H9 (cell line): ENCODE measurements around the gene SNRNP40. TPM values are rescaled to one million over a fixed set of nuclear protein-coding genes. Genes with fewer than 3 reads are reported as not detected.

ENCODE experiments used
- DNase-seq: peaks from one replicate; pipeline ENCODE4 v3.0.0-alpha.2; 2017
- H2AFZ ChIP-seq: one replicate; pipeline ENCODE4 v1.6.1; 2013; ENCODE audit warnings: mild to moderate bottlenecking, low read length, control low read depth, moderate library complexity
- H2AK5ac ChIP-seq: 2 replicates; pipeline ENCODE4 v1.6.1; 2013; ENCODE audit warnings: low read length, control low read depth, mixed read lengths; ENCODE audit not compliant: insufficient read length
- H2BK120ac ChIP-seq: one replicate; pipeline ENCODE4 v1.6.1; 2013; ENCODE audit warnings: low read depth, mild to moderate bottlenecking, low read length, control low read depth, inconsistent platforms; ENCODE audit not compliant: poor library complexity, severe bottlenecking
- H2BK12ac ChIP-seq: 2 replicates; pipeline ENCODE4 v1.6.1; 2013; ENCODE audit warnings: low read length, control low read depth, mixed read lengths, low read depth; ENCODE audit not compliant: insufficient read length
- H2BK15ac ChIP-seq: 2 replicates; pipeline ENCODE4 v1.6.1; 2013; ENCODE audit warnings: low read depth, low read length, control low read depth
- H2BK20ac ChIP-seq: one replicate; pipeline ENCODE4 v1.6.1; 2013; ENCODE audit warnings: low read depth, mild to moderate bottlenecking, low read length, control low read depth, inconsistent platforms; ENCODE audit not compliant: poor library complexity, severe bottlenecking
- H2BK5ac ChIP-seq: 2 replicates; pipeline ENCODE4 v1.6.1; 2013; ENCODE audit warnings: low read length, control low read depth, mixed read lengths; ENCODE audit not compliant: insufficient read length
- H3K14ac ChIP-seq: 2 replicates; pipeline ENCODE4 v1.6.1; 2013; ENCODE audit warnings: low read length, control low read depth; ENCODE audit not compliant: insufficient read depth
- H3K18ac ChIP-seq: 2 replicates; pipeline ENCODE4 v1.6.1; 2013; ENCODE audit warnings: low read depth, mild to moderate bottlenecking, mixed read lengths, low read length, control low read depth; ENCODE audit not compliant: insufficient read length
- H3K23ac ChIP-seq: 2 replicates; pipeline ENCODE4 v1.6.1; 2013; ENCODE audit warnings: low read length, control low read depth, mixed read lengths, low read depth; ENCODE audit not compliant: insufficient read length
- H3K23me2 ChIP-seq: 2 replicates; pipeline ENCODE4 v1.6.1; 2013; ENCODE audit warnings: low read depth, mild to moderate bottlenecking, mixed read lengths, low read length, control low read depth; ENCODE audit not compliant: insufficient read length, poor library complexity, severe bottlenecking
- H3K27ac ChIP-seq: 2 replicates; pipeline ENCODE4 v1.5.1; 2013; ENCODE audit warnings: low read length, control low read depth, mixed read lengths, low read depth; ENCODE audit not compliant: insufficient read length
- H3K27me3 ChIP-seq: 2 replicates; pipeline ENCODE4 v1.6.1; 2013; ENCODE audit warnings: low read length, control low read depth, inconsistent platforms; ENCODE audit not compliant: insufficient read depth
- H3K4ac ChIP-seq: 2 replicates; pipeline ENCODE4 v1.6.1; 2013; ENCODE audit warnings: low read depth, mild to moderate bottlenecking, control low read depth, inconsistent platforms, low read length, moderate library complexity
- H3K4me1 ChIP-seq: 2 replicates; pipeline ENCODE4 v1.6.1; 2013; ENCODE audit warnings: low read length, control low read depth, inconsistent platforms; ENCODE audit not compliant: insufficient read depth
- H3K4me2 ChIP-seq: 2 replicates; pipeline ENCODE4 v1.6.1; 2013; ENCODE audit warnings: low read length, control low read depth, mixed read lengths; ENCODE audit not compliant: insufficient read length, insufficient read depth
- H3K56ac ChIP-seq: 2 replicates; pipeline ENCODE4 v1.6.1; 2013; ENCODE audit warnings: low read depth, mild to moderate bottlenecking, mixed read lengths, low read length, control low read depth; ENCODE audit not compliant: insufficient read length
- H3K79me1 ChIP-seq: 2 replicates; pipeline ENCODE4 v1.6.1; 2013; ENCODE audit warnings: low read depth, mild to moderate bottlenecking, moderate library complexity, low read length, control low read depth, inconsistent platforms; ENCODE audit not compliant: insufficient read depth, poor library complexity, severe bottlenecking
- H3K79me2 ChIP-seq: 2 replicates; pipeline ENCODE4 v1.6.1; 2013; ENCODE audit warnings: low read length, control low read depth, inconsistent platforms; ENCODE audit not compliant: insufficient read depth
- H3K9ac ChIP-seq: 2 replicates; pipeline ENCODE4 v1.6.1; 2013; ENCODE audit warnings: low read length, control low read depth, mixed read lengths; ENCODE audit not compliant: insufficient read length; ENCODE audit errors: extremely low read depth
- H3K9me3 ChIP-seq: one replicate; pipeline ENCODE4 v1.6.1; 2013; ENCODE audit warnings: low read depth, low read length, inconsistent platforms; ENCODE audit not compliant: control insufficient read depth
- H3T11ph ChIP-seq: one replicate; pipeline ENCODE4 v1.6.1; 2013; ENCODE audit warnings: mild to moderate bottlenecking, low read length, control low read depth, inconsistent platforms
- H4K20me1 ChIP-seq: one replicate; pipeline ENCODE4 v1.6.1; 2013; ENCODE audit not compliant: control insufficient read depth, insufficient read length, insufficient read depth
- H4K5ac ChIP-seq: 2 replicates; pipeline ENCODE4 v1.6.1; 2013; ENCODE audit warnings: low read depth, mild to moderate bottlenecking, mixed read lengths, low read length, control low read depth; ENCODE audit not compliant: insufficient read length
- H4K8ac ChIP-seq: replicated peaks from 2 replicates; pipeline ENCODE4 v1.6.1; 2013; ENCODE audit warnings: low read length, control low read depth, mixed read lengths, low read depth; ENCODE audit not compliant: insufficient read length
- H4K91ac ChIP-seq: 2 replicates; pipeline ENCODE4 v1.6.1; 2013; ENCODE audit warnings: low read depth, mild to moderate bottlenecking, moderate library complexity, mixed read lengths, low read length, control low read depth; ENCODE audit not compliant: insufficient read length
- H3K27ac Mint-ChIP-seq, 3 experiments: 2 replicates in 2 of 3; 3 replicates in 1 of 3; pipeline ENCODE4 v1.8.0; 2020 to 2021; ENCODE audit warnings: mixed read lengths in 3 of 3, mild to moderate bottlenecking in 1 of 3, moderate library complexity in 1 of 3
- H3K27me3 Mint-ChIP-seq: 2 replicates; pipeline ENCODE4 v1.8.0; 2021; ENCODE audit warnings: low read depth, mild to moderate bottlenecking, moderate library complexity, mixed read lengths
- H3K36me3 Mint-ChIP-seq, 3 experiments: 2 replicates in 2 of 3; 3 replicates in 1 of 3; pipeline ENCODE4 v1.8.0; 2020 to 2021; ENCODE audit warnings: low read depth in 3 of 3, mixed read lengths in 3 of 3; ENCODE audit not compliant: insufficient read depth in 1 of 3
- H3K4me1 Mint-ChIP-seq, 2 experiments: 2 replicates each; pipeline ENCODE4 v1.8.0; 2020; ENCODE audit warnings: mixed read lengths in 2 of 2
- H3K4me3 Mint-ChIP-seq, 2 experiments: 2 replicates in 1 of 2; 3 replicates in 1 of 2; pipeline ENCODE4 v1.8.0; 2020 to 2021; ENCODE audit warnings: mild to moderate bottlenecking in 2 of 2, mixed read lengths in 2 of 2, moderate library complexity in 1 of 2
- H3K9me3 Mint-ChIP-seq, 2 experiments: 2 replicates in 1 of 2; 3 replicates in 1 of 2; pipeline ENCODE4 v1.8.0; 2020; ENCODE audit warnings: mild to moderate bottlenecking in 2 of 2, mixed read lengths in 2 of 2, moderate library complexity in 1 of 2
- WGBS: extraction: QIAGEN DNeasy Blood & Tissue Kit; methylation state at CpG from one replicate; pipeline ENCODE4 v1.1.7; 2013; ENCODE audit warnings: missing lambda C conversion rate, low lambda C conversion rate, mixed read lengths; ENCODE audit not compliant: insufficient read length; ENCODE audit errors: extremely low coverage; 5-methylcytosine and 5-hydroxymethylcytosine counted together
- total RNA-seq: library from RNA; stranded (reverse); gene quantifications from 2 replicates; pipeline ENCODE4 v1.2.1, GENCODE V29; 2021
- TF ChIP-seq, protein P1 (sequence below): fragments of 200-600 bp; sonication (generic); conservative IDR thresholded peaks from 3 replicates; pipeline ENCODE4 v1.8.0; 2021; ENCODE audit warnings: antibody characterized with exemption, mild to moderate bottlenecking

SNRNP40 gene
- total RNA-seq, 1 experiment from 2014 or later: 132 TPM

DNA sequence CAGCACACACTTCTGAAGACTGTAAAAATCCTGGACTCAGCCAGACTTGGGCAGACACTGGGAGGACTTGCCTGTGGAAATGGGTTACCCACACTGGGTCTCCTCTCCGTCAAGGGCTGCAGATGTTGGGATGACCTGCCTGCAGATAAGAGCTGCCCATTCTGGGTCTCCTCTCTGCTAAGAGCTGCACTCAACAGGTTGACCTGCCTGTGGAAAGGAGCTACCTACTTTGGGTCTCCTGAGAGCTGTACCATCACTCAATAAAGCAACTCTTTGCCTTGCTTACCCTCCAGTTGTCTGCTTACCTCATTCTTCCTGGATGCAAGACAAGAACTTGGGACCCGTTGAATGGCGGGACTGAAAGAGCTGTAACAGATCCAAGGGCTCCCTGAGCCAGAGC, 28.4 kb upstream of the SNRNP40 start:
- H3K56ac ChIP-seq: no peak overlapping the region
- no peak overlapping the region for H3T11ph ChIP-seq
- no peak overlapping the region for H3K27ac ChIP-seq
- Mint-ChIP-seq H3K27ac (no peak overlapping the region), H3K4me1 (no peaks in the 10 kb centered on the region), H3K36me3 (peaks cover 7 to 29% (median 10%) of the 10 kb centered on the region in 3 experiments; a peak in 6 of 7 replicates), H3K4me3 (no peak overlapping the region), H3K9me3 (no peaks in the 10 kb centered on the region), H3K27me3 (no peaks in the 10 kb centered on the region)
- H3K9me3 ChIP-seq: no peaks in the 10 kb centered on the region
- no peak overlapping the region for H2BK5ac ChIP-seq
- H3K23ac ChIP-seq: no peak overlapping the region
- H2AFZ ChIP-seq: no peak overlapping the region
- no peaks in the 10 kb centered on the region for H3K79me2 ChIP-seq
- no peak overlapping the region for H4K5ac ChIP-seq
- no peak overlapping the region for H2BK12ac ChIP-seq
- no peak overlapping the region for H2BK120ac ChIP-seq
- no peak overlapping the region for H3K4me2 ChIP-seq
- H4K8ac ChIP-seq: no peak overlapping the region
- H3K79me1 ChIP-seq: no peaks in the 10 kb centered on the region
- H4K20me1 ChIP-seq: no peaks in the 10 kb centered on the region
- WGBS: no CpG with 5 or more reads among the region's 3 CpGs
- H3K18ac ChIP-seq: no peak overlapping the region
- no peak overlapping the region for H2BK20ac ChIP-seq
- H3K4me1 ChIP-seq: no peaks in the 10 kb centered on the region
- DNase-seq: no peak
- H3K9ac ChIP-seq: no peak overlapping the region
- H3K23me2 ChIP-seq: no peaks in the 10 kb centered on the region
- no peak overlapping the region for H3K4ac ChIP-seq
- H2AK5ac ChIP-seq: no peak overlapping the region
- no peak overlapping the region for H3K14ac ChIP-seq
- H3K27me3 ChIP-seq: no peaks in the 10 kb centered on the region
- H2BK15ac ChIP-seq: no peak overlapping the region
- H4K91ac ChIP-seq: no peak overlapping the region
- TF ChIP-seq, protein P1, sequence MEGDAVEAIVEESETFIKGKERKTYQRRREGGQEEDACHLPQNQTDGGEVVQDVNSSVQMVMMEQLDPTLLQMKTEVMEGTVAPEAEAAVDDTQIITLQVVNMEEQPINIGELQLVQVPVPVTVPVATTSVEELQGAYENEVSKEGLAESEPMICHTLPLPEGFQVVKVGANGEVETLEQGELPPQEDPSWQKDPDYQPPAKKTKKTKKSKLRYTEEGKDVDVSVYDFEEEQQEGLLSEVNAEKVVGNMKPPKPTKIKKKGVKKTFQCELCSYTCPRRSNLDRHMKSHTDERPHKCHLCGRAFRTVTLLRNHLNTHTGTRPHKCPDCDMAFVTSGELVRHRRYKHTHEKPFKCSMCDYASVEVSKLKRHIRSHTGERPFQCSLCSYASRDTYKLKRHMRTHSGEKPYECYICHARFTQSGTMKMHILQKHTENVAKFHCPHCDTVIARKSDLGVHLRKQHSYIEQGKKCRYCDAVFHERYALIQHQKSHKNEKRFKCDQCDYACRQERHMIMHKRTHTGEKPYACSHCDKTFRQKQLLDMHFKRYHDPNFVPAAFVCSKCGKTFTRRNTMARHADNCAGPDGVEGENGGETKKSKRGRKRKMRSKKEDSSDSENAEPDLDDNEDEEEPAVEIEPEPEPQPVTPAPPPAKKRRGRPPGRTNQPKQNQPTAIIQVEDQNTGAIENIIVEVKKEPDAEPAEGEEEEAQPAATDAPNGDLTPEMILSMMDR: no peak
